Measurements from ENCODE around the gene HTR2C.

GRCh38 chrX:114924856-114925255, 341.0 kb downstream of the HTR2C start:
- no peak for TF ChIP-seq BCLAF1 (IDR thresholded peaks at IDR 0.05)
- no peak for TF ChIP-seq EZH2 (IDR thresholded peaks at IDR 0.05; ENCODE audit: borderline replicate concordance, control insufficient read depth, low read depth, low read length)
- TF ChIP-seq SREBF2 (IDR thresholded peaks at IDR 0.05; ENCODE audit: low read length) = no peak

Measured in GM12878 (cell line).